Osteocyte (in vitro differentiated cells): Measurements from ENCODE around the gene KRT6B. TPM values are rescaled to one million over a fixed set of nuclear protein-coding genes. Genes with fewer than 3 reads are reported as not detected.

ENCODE experiments used
- DNase-seq: peaks from one replicate; pipeline ENCODE4 v3.0.0; 2021; ENCODE audit warnings: mixed read lengths; ENCODE audit not compliant: unreplicated experiment; ENCODE audit errors: extremely low spot score
- H3K27ac Mint-ChIP-seq: one replicate; pipeline ENCODE4 v1.8.0; 2021; ENCODE audit warnings: mild to moderate bottlenecking, mixed read lengths; ENCODE audit not compliant: unreplicated experiment
- H3K27me3 Mint-ChIP-seq: one replicate; pipeline ENCODE4 v1.8.0; 2021; ENCODE audit warnings: mixed read lengths; ENCODE audit not compliant: unreplicated experiment
- H3K36me3 Mint-ChIP-seq: one replicate; pipeline ENCODE4 v1.8.0; 2021; ENCODE audit warnings: mixed read lengths; ENCODE audit not compliant: unreplicated experiment
- H3K4me1 Mint-ChIP-seq: one replicate; pipeline ENCODE4 v1.8.0; 2021; ENCODE audit warnings: mixed read lengths; ENCODE audit not compliant: unreplicated experiment
- H3K4me3 Mint-ChIP-seq: one replicate; pipeline ENCODE4 v1.8.0; 2021; ENCODE audit warnings: mild to moderate bottlenecking, moderate library complexity, mixed read lengths; ENCODE audit not compliant: unreplicated experiment
- H3K9me3 Mint-ChIP-seq: one replicate; pipeline ENCODE4 v1.8.0; 2021; ENCODE audit warnings: mixed read lengths; ENCODE audit not compliant: unreplicated experiment
- total RNA-seq: library from RNA; stranded (reverse); gene quantifications from 2 replicates; pipeline ENCODE4 v1.2.1, GENCODE V29; 2021
- TF ChIP-seq, protein P1 (sequence below): fragments of 200-600 bp; sonication (generic); IDR thresholded peaks from 2 replicates; pipeline ENCODE4 v1.5.0; 2021; ENCODE audit warnings: antibody characterized with exemption, mild to moderate bottlenecking, moderate library complexity

Gene KRT6B
- total RNA-seq, 1 donor from 2014 or later: not detected

DNA sequence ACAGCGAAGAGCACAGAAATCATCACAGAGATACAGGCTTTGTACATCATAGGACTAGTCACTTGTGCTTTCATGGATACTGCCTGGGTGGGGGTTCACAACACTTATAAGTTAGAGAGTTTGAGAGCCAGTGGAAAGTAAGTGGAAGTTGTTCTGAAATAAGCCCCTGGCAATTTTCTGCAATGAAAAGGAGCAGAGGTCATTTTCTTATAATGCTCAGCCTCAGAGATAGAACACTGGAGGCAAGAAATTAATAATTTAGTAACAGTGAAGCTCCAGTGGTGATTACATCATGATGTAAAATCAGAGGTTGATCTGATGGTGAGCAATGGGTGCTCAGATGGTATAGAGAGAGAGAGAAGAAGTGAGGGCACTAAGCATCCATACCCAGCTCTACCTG is 35.3 kb upstream of the KRT6B start:
- Mint-ChIP-seq H3K27me3 (peaks cover 76% of the 10 kb centered on the region), H3K27ac (no peak overlapping the region), H3K36me3 (no peaks in the 10 kb centered on the region), H3K4me1 (no peaks in the 10 kb centered on the region), H3K9me3 (peaks cover 8% of the 10 kb centered on the region), H3K4me3 (no peak overlapping the region)
- TF ChIP-seq, protein P1, sequence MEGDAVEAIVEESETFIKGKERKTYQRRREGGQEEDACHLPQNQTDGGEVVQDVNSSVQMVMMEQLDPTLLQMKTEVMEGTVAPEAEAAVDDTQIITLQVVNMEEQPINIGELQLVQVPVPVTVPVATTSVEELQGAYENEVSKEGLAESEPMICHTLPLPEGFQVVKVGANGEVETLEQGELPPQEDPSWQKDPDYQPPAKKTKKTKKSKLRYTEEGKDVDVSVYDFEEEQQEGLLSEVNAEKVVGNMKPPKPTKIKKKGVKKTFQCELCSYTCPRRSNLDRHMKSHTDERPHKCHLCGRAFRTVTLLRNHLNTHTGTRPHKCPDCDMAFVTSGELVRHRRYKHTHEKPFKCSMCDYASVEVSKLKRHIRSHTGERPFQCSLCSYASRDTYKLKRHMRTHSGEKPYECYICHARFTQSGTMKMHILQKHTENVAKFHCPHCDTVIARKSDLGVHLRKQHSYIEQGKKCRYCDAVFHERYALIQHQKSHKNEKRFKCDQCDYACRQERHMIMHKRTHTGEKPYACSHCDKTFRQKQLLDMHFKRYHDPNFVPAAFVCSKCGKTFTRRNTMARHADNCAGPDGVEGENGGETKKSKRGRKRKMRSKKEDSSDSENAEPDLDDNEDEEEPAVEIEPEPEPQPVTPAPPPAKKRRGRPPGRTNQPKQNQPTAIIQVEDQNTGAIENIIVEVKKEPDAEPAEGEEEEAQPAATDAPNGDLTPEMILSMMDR: no peak
- no peak for DNase-seq

DNA sequence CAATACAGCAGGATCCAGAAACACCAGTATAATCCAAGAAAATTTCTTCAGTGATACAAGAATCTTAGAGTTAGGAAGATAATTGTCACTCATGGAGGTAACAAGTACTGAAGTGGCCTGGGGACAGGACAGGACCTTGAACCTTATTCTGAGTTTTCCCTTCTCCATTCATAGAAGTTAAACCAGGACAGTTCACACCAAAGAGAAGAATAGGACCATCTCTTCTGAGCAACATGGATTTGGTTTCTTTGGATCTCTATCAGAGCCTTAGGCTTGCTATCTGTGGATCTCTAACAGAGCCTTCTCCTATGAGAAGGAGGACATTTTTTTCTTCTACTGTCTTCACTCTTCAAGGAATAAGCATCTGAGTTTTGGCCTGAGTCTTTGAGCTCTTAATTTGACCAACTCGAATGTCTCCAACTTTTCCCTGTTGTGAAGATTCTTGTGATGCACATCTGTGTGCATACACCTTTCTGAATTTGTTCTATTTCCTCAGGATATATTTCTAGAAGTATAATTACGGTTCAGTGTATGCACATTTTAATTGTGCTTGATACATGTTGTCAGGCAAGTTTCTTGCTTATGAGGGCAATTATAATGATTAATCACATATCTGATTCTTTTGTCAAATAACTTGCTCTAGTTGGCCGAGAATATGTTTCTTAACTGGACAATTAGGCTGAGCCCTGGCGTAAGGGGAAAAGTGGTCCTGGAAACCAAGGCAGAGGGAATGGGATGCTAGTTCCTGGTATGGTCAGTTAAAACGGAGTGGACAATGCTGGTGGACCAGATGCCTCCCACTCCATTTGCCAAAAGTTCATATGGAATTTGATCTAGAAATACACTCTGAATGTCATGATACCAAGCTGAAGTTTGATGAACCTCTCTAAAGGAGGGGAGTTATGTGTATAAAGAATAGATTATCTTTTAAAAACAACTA is 34.5 kb upstream of the KRT6B start:
- H3K27me3 Mint-ChIP-seq: peaks cover 68% of the 10 kb centered on the region
- H3K27ac Mint-ChIP-seq: no peak overlapping the region
- TF ChIP-seq, protein P1: no peak
- no peaks in the 10 kb centered on the region for H3K36me3 Mint-ChIP-seq
- no peak for DNase-seq
- H3K4me1 Mint-ChIP-seq: no peaks in the 10 kb centered on the region
- peaks cover 8% of the 10 kb centered on the region for H3K9me3 Mint-ChIP-seq
- H3K4me3 Mint-ChIP-seq: no peak overlapping the region

- H3K4me3 Mint-ChIP-seq: no peak overlapping the region
- H3K36me3 Mint-ChIP-seq: no peaks in the 10 kb centered on the region
- TF ChIP-seq, protein P1: no peak
- H3K27me3 Mint-ChIP-seq: peaks cover 61% of the 10 kb centered on the region
- H3K4me1 Mint-ChIP-seq: no peaks in the 10 kb centered on the region
- no peak overlapping the region for H3K27ac Mint-ChIP-seq
- no peak for DNase-seq
- peaks cover 3% of the 10 kb centered on the region for H3K9me3 Mint-ChIP-seq
These were observed 28.1 kb upstream of the KRT6B start for GRCh38 chr12:52480073-52480472.

GRCh38 chr12:52477651-52478050 is 25.7 kb upstream of the KRT6B start:
- TF ChIP-seq, protein P1: no peak
- H3K36me3 Mint-ChIP-seq: no peaks in the 10 kb centered on the region
- no peak overlapping the region for H3K27ac Mint-ChIP-seq
- peaks cover 49% of the 10 kb centered on the region for H3K27me3 Mint-ChIP-seq
- no peak for DNase-seq
- H3K4me1 Mint-ChIP-seq: no peaks in the 10 kb centered on the region
- H3K4me3 Mint-ChIP-seq: no peak overlapping the region
- no peaks in the 10 kb centered on the region for H3K9me3 Mint-ChIP-seq

DNA sequence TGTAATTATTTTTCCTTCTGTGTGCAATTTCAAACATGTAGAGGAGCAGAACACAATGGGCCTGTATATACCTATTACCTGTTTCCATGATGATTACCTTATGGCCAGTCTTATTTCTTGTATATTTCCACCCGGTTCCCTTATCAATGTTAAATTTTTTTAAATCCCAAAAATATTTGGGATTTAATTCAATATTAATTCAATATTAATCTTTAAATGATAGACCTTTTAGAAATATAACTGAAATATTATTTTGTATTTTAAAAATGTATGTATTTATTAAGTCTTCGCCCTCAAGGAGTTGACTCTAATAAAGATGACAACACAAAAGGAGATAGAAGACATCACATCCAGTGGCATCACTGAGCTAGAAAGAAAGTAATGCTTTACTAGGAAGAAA is 22.3 kb upstream of the KRT6B start:
- H3K27ac Mint-ChIP-seq: no peak overlapping the region

More for the DNA sequence above, 22.3 kb upstream of the KRT6B start:
- peaks cover 64% of the 10 kb centered on the region for H3K27me3 Mint-ChIP-seq
- no peak overlapping the region for H3K4me3 Mint-ChIP-seq
- H3K4me1 Mint-ChIP-seq: no peaks in the 10 kb centered on the region
- H3K9me3 Mint-ChIP-seq: no peaks in the 10 kb centered on the region
- DNase-seq: no peak
- no peaks in the 10 kb centered on the region for H3K36me3 Mint-ChIP-seq
- TF ChIP-seq, protein P1: no peak
